GM12878 (cell line): ENCODE results near the gene P3H1. TPM values are rescaled to one million over a fixed set of nuclear protein-coding genes. Genes with fewer than 3 reads are reported as not detected.

ENCODE experiments used
- NRF1 ChIP-seq: conservative IDR thresholded peaks from 2 replicates; pipeline ENCODE4 v1.6.1; 2011; ENCODE audit warnings: mild to moderate bottlenecking, low read depth, low read length, improper control_type of control experiment
- SPI1 ChIP-seq: IDR thresholded peaks from 2 replicates; pipeline ENCODE4 v1.6.1; 2011; ENCODE audit warnings: low read depth, mild to moderate bottlenecking, low read length, moderate library complexity, borderline replicate concordance; ENCODE audit not compliant: insufficient read depth
- polyA plus RNA-seq, 11 experiments: library from polyadenylated mRNA; depleted of rRNA in 4 of 11; unstranded in 6 of 11; stranded (reverse) in 5 of 11; fragments of >200 nt; fragmentation: Nextera tagmentation in 4 of 11; fragmentation: Illumina TruSeq in 1 of 11; extraction: Ambion mirVana in 4 of 11; extraction: Trizol in 1 of 11; gene quantifications; 1 replicate in 1 of 11; 2 replicates in 10 of 11; pipeline versions ENCODE4 v1.2.1 to v1.2.3, GENCODE V29; 2011 to 2016; ENCODE audit warnings: inconsistent platforms in 2 of 11, missing spikeins in 2 of 11, low read depth in 1 of 11
- total RNA-seq, 4 experiments: library from RNA; depleted of rRNA in 3 of 4; stranded (reverse); fragments of >200 nt in 3 of 4; fragmentation: Illumina TruSeq in 1 of 4; extraction: Trizol in 1 of 4; gene quantifications; 2 replicates each; pipeline versions ENCODE4 v1.2.1 to v1.2.3, GENCODE V29; 2013 to 2021
- TF ChIP-seq, protein P1 (sequence below): fragments of 150-350 bp; IDR thresholded peaks from 2 replicates; pipeline ENCODE4 v1.6.1; 2016; ENCODE audit warnings: low read depth, low read length
- TF ChIP-seq, protein P2 (sequence below): fragments of 450-650 bp; IDR thresholded peaks from 2 replicates; pipeline ENCODE4 v1.6.1; 2017; ENCODE audit warnings: antibody characterized with exemption, mild to moderate bottlenecking, moderate library complexity
- TF ChIP-seq, protein P3 (sequence below): fragments of 450-650 bp; IDR thresholded peaks from 2 replicates; pipeline ENCODE4 v1.6.1; 2016; ENCODE audit warnings: mild to moderate bottlenecking, moderate library complexity, borderline replicate concordance

The P3H1 gene
- total and polyA plus RNA-seq, 10 of the 15 experiments (the other 5 are each of a cell fraction or from before 2014, with no cell fraction given): 0.72 to 42.4 (median 26.0) TPM

DNA sequence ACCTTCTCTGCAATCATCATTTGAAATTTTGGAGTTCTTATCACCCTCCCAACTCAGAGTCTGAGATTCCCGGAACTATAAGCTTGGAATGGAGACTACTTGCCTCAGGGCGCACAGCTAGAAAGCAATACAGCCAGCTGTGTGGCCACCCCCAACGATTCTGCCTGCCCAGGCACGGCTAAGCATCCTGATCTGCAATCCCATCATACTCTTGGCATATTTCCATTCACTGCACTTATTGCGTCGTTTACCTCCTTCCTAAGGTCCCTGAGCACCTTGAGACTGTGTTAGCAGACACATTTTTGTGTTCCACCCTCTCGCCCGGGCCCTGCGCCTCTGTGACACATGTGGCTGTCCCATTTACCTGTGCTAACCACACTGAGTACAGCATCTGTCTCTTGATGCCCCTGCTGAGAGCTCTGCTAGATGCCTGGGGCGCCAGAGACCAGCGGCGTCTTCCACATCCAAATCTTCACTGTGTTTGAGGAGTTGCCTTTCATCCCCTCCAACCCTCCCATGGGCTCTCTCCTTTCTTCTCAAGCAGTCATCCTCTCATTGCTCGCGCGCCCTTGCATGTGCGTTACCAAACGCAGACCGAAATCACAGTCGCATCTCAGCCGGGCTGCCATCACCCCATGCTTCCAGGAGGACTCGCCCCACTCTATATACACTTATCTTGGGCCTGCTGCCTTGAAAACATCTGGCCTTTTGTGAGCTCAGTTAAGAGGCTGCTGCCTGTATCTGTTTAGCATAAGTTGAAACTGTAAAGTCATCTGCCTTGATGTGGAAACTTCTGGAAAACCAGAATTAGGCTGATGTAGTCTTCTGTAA is 23.3 kb downstream of the P3H1 start (continued):
- TF ChIP-seq, protein P1, sequence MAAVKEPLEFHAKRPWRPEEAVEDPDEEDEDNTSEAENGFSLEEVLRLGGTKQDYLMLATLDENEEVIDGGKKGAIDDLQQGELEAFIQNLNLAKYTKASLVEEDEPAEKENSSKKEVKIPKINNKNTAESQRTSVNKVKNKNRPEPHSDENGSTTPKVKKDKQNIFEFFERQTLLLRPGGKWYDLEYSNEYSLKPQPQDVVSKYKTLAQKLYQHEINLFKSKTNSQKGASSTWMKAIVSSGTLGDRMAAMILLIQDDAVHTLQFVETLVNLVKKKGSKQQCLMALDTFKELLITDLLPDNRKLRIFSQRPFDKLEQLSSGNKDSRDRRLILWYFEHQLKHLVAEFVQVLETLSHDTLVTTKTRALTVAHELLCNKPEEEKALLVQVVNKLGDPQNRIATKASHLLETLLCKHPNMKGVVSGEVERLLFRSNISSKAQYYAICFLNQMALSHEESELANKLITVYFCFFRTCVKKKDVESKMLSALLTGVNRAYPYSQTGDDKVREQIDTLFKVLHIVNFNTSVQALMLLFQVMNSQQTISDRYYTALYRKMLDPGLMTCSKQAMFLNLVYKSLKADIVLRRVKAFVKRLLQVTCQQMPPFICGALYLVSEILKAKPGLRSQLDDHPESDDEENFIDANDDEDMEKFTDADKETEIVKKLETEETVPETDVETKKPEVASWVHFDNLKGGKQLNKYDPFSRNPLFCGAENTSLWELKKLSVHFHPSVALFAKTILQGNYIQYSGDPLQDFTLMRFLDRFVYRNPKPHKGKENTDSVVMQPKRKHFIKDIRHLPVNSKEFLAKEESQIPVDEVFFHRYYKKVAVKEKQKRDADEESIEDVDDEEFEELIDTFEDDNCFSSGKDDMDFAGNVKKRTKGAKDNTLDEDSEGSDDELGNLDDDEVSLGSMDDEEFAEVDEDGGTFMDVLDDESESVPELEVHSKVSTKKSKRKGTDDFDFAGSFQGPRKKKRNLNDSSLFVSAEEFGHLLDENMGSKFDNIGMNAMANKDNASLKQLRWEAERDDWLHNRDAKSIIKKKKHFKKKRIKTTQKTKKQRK: no peak
- TF ChIP-seq NRF1 (no peak), SPI1 (no peak)
- TF ChIP-seq, protein P2, sequence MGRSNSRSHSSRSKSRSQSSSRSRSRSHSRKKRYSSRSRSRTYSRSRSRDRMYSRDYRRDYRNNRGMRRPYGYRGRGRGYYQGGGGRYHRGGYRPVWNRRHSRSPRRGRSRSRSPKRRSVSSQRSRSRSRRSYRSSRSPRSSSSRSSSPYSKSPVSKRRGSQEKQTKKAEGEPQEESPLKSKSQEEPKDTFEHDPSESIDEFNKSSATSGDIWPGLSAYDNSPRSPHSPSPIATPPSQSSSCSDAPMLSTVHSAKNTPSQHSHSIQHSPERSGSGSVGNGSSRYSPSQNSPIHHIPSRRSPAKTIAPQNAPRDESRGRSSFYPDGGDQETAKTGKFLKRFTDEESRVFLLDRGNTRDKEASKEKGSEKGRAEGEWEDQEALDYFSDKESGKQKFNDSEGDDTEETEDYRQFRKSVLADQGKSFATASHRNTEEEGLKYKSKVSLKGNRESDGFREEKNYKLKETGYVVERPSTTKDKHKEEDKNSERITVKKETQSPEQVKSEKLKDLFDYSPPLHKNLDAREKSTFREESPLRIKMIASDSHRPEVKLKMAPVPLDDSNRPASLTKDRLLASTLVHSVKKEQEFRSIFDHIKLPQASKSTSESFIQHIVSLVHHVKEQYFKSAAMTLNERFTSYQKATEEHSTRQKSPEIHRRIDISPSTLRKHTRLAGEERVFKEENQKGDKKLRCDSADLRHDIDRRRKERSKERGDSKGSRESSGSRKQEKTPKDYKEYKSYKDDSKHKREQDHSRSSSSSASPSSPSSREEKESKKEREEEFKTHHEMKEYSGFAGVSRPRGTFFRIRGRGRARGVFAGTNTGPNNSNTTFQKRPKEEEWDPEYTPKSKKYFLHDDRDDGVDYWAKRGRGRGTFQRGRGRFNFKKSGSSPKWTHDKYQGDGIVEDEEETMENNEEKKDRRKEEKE: no peak
- TF ChIP-seq, protein P3, sequence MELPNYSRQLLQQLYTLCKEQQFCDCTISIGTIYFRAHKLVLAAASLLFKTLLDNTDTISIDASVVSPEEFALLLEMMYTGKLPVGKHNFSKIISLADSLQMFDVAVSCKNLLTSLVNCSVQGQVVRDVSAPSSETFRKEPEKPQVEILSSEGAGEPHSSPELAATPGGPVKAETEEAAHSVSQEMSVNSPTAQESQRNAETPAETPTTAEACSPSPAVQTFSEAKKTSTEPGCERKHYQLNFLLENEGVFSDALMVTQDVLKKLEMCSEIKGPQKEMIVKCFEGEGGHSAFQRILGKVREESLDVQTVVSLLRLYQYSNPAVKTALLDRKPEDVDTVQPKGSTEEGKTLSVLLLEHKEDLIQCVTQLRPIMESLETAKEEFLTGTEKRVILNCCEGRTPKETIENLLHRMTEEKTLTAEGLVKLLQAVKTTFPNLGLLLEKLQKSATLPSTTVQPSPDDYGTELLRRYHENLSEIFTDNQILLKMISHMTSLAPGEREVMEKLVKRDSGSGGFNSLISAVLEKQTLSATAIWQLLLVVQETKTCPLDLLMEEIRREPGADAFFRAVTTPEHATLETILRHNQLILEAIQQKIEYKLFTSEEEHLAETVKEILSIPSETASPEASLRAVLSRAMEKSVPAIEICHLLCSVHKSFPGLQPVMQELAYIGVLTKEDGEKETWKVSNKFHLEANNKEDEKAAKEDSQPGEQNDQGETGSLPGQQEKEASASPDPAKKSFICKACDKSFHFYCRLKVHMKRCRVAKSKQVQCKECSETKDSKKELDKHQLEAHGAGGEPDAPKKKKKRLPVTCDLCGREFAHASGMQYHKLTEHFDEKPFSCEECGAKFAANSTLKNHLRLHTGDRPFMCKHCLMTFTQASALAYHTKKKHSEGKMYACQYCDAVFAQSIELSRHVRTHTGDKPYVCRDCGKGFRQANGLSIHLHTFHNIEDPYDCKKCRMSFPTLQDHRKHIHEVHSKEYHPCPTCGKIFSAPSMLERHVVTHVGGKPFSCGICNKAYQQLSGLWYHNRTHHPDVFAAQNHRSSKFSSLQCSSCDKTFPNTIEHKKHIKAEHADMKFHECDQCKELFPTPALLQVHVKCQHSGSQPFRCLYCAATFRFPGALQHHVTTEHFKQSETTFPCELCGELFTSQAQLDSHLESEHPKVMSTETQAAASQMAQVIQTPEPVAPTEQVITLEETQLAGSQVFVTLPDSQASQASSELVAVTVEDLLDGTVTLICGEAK: no peak
